Smooth muscle cell (in vitro differentiated cells): Measurements from ENCODE around the gene MYEF2. TPM values are rescaled to one million over a fixed set of nuclear protein-coding genes. Genes with fewer than 3 reads are reported as not detected.

Experiments used
- DNase-seq: peaks from one replicate; lab custom pipeline; 2025; ENCODE audit not compliant: unreplicated experiment; lab: John Stamatoyannopoulos, UW
- H2AFZ ChIP-seq: fragments of 200-600 bp; sonication (generic); 2 replicates; pipeline ENCODE4 v1.6.0; 2016; ENCODE audit warnings: antibody characterized with exemption, low read depth, mild to moderate bottlenecking
- H3F3A ChIP-seq: fragments of 200-600 bp; sonication (generic); 2 replicates; pipeline ENCODE4 v1.6.0; 2017; ENCODE audit warnings: antibody characterized with exemption, low read depth
- H3K27ac ChIP-seq: fragments of 200-600 bp; sonication (generic); 2 replicates; pipeline ENCODE4 v1.5.1; 2016; ENCODE audit warnings: low read depth, mild to moderate bottlenecking
- H3K27me3 ChIP-seq: fragments of 200-600 bp; sonication (generic); 2 replicates; pipeline ENCODE4 v1.6.1; 2016; ENCODE audit warnings: low read depth, mild to moderate bottlenecking
- H3K36me3 ChIP-seq: fragments of 200-600 bp; sonication (generic); 2 replicates; pipeline ENCODE4 v1.5.1; 2016; ENCODE audit warnings: low read depth
- H3K4me1 ChIP-seq: fragments of 200-600 bp; sonication (generic); 2 replicates; pipeline ENCODE4 v1.5.1; 2016; ENCODE audit warnings: low read depth
- H3K4me2 ChIP-seq: fragments of 200-600 bp; sonication (generic); 2 replicates; pipeline ENCODE4 v1.6.0; 2016; ENCODE audit warnings: mild to moderate bottlenecking
- H3K4me3 ChIP-seq: fragments of 200-600 bp; sonication (generic); 2 replicates; pipeline ENCODE4 v1.5.1; 2016; ENCODE audit warnings: mild to moderate bottlenecking
- H3K79me2 ChIP-seq: fragments of 200-600 bp; sonication (generic); 2 replicates; pipeline ENCODE4 v1.6.0; 2016; ENCODE audit warnings: low read depth, mild to moderate bottlenecking
- H3K9ac ChIP-seq: fragments of 200-600 bp; sonication (generic); 2 replicates; pipeline ENCODE4 v1.6.0; 2016; ENCODE audit warnings: low read depth
- H3K9me3 ChIP-seq: fragments of 200-600 bp; sonication (generic); replicated peaks from 2 replicates; pipeline ENCODE4 v1.5.1; 2016; ENCODE audit warnings: low read depth
- H4K20me1 ChIP-seq: fragments of 200-600 bp; sonication (generic); 2 replicates; pipeline ENCODE4 v1.6.0; 2016; ENCODE audit warnings: low read depth
- CTCF ChIP-seq: fragments of 200-600 bp; sonication (generic); IDR thresholded peaks from 2 replicates; pipeline ENCODE4 v1.5.1; 2017; ENCODE audit warnings: borderline replicate concordance, mild to moderate bottlenecking, antibody characterized with exemption; ENCODE audit not compliant: insufficient read depth, poor library complexity, severe bottlenecking
- WGBS: methylation state at CpG from one replicate; pipeline ENCODE4 v1.1.7; 2016; ENCODE audit warnings: low lambda C conversion rate; 5-methylcytosine and 5-hydroxymethylcytosine counted together
- polyA plus RNA-seq: library from polyadenylated mRNA; unstranded; fragments of >200 nt; fragmentation: Nextera tagmentation; extraction: Ambion mirVana; gene quantifications from 2 replicates; pipeline ENCODE4 v1.2.1, GENCODE V29; 2016
- total RNA-seq: library from RNA; depleted of rRNA; stranded (reverse); fragments of >200 nt; gene quantifications from 2 replicates; pipeline ENCODE4 v1.2.3, GENCODE V29; 2014

The MYEF2 gene
- total and polyA plus RNA-seq, 2 experiments from 2014 or later: 0.56 to 13.9 TPM

GRCh38 chr15:48170981-48171380 is 7.1 kb downstream of the MYEF2 start:
- TF ChIP-seq CTCF: no peak
- H3K36me3 ChIP-seq: no peaks in the 10 kb centered on the region
- WGBS: 96% methylated on average over 1 of the region's 1 CpG

GRCh38 chr15:48168616-48169015 is 9.5 kb downstream of the MYEF2 start:
- H3K4me3 ChIP-seq: no peak overlapping the region
- no peaks in the 10 kb centered on the region for H3K27me3 ChIP-seq
- no peaks in the 10 kb centered on the region for H3K4me1 ChIP-seq
- H3K79me2 ChIP-seq: peaks cover 9% of the 10 kb centered on the region
- H3F3A ChIP-seq: no peaks in the 10 kb centered on the region
- H3K4me2 ChIP-seq: no peak overlapping the region
- no peak for DNase-seq
- 62% methylated on average over 3 of the region's 3 CpGs for WGBS
- H2AFZ ChIP-seq: no peak overlapping the region
- H3K9me3 ChIP-seq: peaks cover 9% of the 10 kb centered on the region
- no peak for TF ChIP-seq CTCF
- H3K9ac ChIP-seq: no peak overlapping the region
- H3K27ac ChIP-seq: no peak overlapping the region
- no peaks in the 10 kb centered on the region for H3K36me3 ChIP-seq
- H4K20me1 ChIP-seq: no peaks in the 10 kb centered on the region

More at GRCh38 chr15:48170981-48171380, 7.1 kb downstream of the MYEF2 start:
- no peak overlapping the region for H3K4me2 ChIP-seq
- H3K79me2 ChIP-seq: peaks cover 13% of the 10 kb centered on the region
- H3K9me3 ChIP-seq: peaks cover 9% of the 10 kb centered on the region
- H3F3A ChIP-seq: no peaks in the 10 kb centered on the region
- no peak overlapping the region for H3K27ac ChIP-seq
- H4K20me1 ChIP-seq: no peaks in the 10 kb centered on the region
- no peaks in the 10 kb centered on the region for H3K27me3 ChIP-seq
- no peak overlapping the region for H3K9ac ChIP-seq
- peaks cover 4% of the 10 kb centered on the region for H3K4me1 ChIP-seq
- DNase-seq: no peak
- no peak overlapping the region for H3K4me3 ChIP-seq
- no peak overlapping the region for H2AFZ ChIP-seq

- Histone ChIP-seq H3K4me1 (no peaks in the 10 kb centered on the region), H3K79me2 (no peaks in the 10 kb centered on the region), H2AFZ (no peak overlapping the region), H4K20me1 (no peaks in the 10 kb centered on the region), H3K27me3 (no peaks in the 10 kb centered on the region), H3F3A (no peaks in the 10 kb centered on the region), H3K9ac (no peak overlapping the region), H3K36me3 (no peaks in the 10 kb centered on the region), H3K4me2 (no peak overlapping the region), H3K9me3 (no peaks in the 10 kb centered on the region), H3K27ac (no peak overlapping the region), H3K4me3 (no peak overlapping the region)
- 92% methylated on average over 2 of the region's 2 CpGs for WGBS
- DNase-seq: no peak
- TF ChIP-seq CTCF: no peak
Observed at GRCh38 chr15:48153526-48153925, 24.6 kb downstream of the MYEF2 start.

GRCh38 chr15:48149858-48150257 is 28.2 kb downstream of the MYEF2 start:
- 69% methylated on average over 4 of the region's 4 CpGs for WGBS
- TF ChIP-seq CTCF: no peak
- Histone ChIP-seq H4K20me1 (no peaks in the 10 kb centered on the region), H3K9ac (no peak overlapping the region), H3F3A (no peaks in the 10 kb centered on the region), H3K4me3 (no peak overlapping the region), H3K4me1 (no peaks in the 10 kb centered on the region), H3K9me3 (no peaks in the 10 kb centered on the region), H3K27me3 (no peaks in the 10 kb centered on the region), H3K36me3 (no peaks in the 10 kb centered on the region), H3K27ac (no peak overlapping the region), H3K4me2 (no peak overlapping the region), H2AFZ (no peak overlapping the region), H3K79me2 (no peaks in the 10 kb centered on the region)
- DNase-seq: no peak
